GM19193 (cell line): Measurements from ENCODE around the gene UTP3.

Source experiments
- POLR2A ChIP-seq: IDR thresholded peaks from 4 replicates; pipeline ENCODE4 v1.6.1; 2011; ENCODE audit not compliant: insufficient read depth, insufficient read length; ENCODE audit errors: extremely low read depth

The UTP3 gene

DNA sequence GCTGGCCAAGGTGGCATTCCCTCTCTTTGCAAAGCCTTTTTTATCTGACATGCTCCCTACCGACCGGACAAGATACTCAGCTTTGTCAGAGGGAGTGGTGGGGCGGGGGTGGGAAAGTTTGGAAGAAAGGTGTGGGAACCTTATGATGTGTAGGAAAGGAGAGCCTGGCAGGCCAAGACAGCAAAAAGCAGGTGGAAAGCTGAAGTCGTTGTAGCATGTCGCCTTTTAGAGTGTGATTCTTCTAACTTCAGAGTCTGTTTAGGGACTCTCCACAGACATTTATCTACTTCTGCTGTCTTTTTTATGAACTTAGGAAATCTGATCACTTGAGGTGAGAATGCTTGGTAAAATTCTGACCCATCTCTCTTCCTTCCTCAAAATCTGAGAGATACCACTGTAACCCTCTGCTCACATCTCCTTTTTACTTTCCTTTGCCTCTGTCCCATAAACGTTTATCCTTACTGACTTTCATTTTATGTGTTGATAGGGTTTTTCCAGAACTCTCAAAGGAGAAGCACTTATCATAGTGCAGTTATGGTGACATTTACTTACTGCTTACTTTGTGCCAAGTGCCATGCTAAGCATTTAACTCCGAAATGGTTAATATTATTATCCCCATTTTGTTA is 25.2 kb downstream of the UTP3 start:
- no peak for TF ChIP-seq POLR2A

DNA sequence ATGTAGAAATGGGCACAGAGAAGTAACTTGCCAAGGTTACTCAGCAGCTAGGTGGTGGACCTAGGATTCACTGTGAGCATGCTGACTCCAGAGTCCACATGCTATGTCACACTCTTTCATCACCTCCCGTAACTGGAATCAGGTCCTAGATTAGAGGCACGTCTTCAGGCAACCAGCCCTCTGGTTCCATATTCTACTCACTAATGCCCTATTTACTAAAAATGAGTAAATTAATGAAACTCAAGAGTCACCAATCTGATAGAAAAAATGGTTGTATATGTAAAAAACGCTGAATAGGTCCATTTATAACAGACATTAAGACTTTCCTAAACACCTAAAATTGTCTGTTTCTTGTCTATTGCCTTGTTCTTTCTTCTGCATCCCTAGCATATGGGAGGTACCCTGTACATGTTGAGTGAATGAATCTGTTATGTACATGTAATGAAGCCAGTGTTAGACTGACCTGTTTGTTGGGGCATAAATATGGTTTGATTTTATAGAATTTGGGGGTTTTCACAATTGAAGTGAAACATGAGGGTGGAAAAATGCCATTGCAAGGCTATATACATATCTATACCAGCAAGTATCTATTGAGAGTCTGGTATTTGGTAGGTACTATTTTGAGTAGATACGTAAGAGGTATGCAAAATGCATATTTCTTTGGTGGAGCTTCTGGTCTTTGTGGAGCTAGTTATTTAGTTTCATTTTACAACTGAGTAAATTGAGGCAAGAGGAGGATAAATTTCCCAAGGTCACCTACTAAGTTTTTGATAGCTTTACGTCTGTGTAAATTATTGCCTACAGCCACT is 26.0 kb downstream of the UTP3 start:
- TF ChIP-seq POLR2A, result no peak

DNA sequence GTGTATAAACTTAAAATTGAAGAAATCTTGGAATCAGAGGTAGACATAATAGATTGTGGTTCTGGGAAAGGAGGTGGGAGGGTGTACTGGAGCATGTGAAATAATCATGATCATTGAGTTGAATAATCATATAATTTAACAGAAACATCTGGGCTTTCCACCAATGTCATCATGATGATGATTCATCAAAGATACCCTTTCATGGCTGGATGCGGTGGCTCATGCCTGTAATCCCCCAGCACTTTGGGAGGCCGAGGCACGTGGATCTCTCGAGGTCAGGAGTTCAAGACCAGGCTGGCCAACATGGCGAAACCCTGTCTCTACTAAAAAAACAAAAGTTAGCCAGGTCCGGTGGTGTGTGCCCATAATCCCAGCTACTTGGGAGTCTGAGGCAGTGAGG is 26.8 kb downstream of the UTP3 start:
- TF ChIP-seq POLR2A, result no peak

DNA sequence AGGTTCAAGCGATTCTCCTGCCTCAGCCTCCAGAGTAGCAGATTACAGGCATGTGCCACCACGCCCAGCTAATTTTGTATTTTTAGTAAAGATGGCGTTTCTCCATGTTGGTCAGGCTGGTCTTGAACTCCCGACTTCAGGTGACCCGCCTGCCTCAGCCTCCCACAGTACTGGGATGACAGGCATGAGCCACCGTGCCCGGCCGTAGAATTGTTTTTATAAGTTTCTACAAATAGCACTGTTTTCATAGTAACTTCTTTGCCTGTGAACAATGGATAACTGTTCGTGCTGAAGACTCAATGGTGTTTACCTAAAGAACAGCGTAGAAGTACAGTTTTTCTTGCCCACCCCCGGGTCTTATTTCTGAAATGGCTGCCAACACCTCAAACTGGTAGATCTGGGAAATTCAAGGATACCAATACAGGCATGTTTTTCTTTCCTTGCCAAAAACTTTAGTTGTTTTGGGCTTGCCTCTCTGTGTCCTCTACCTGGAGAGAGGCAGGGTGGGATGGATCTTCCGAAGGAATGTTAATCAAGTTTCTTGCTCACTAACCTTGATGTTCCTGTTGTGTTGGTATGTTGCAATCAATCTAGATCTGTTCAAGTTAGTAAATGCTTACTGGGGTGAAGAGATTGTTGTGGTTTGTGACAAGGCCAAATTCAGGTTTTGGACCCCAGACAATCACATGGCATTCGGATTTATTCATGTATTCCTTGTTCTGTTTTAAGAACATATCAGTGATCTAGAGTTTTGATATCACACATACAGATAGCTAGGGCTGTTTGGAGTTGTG is 30.7 kb downstream of the UTP3 start:
- no peak for TF ChIP-seq POLR2A

DNA sequence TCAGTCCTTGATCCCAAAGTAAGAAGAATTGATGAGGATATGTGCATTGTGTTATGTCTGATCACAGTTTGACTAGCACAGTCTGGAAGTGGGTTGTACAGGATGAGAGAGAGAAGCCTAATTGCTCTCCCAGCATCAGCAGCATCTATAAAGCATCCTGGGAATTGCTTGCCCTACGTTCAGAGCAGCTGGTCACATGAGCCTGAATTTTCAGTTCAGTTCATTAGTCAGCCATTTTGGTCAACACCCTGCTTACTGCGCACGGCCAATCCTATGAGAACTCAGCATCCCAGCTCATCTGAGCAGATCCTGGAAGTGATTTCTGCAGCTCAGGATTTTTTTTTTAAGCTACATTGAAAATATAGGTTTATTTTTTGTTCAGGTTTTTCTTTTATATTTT is 33.4 kb downstream of the UTP3 start, which contains the start of gene RUFY3:
TSS of gene RUFY3 (plus strand) at position 218 of the 400 bp plus-strand sequence. CDS start 610 bp downstream, outside the sequence.
- no peak for TF ChIP-seq POLR2A

DNA sequence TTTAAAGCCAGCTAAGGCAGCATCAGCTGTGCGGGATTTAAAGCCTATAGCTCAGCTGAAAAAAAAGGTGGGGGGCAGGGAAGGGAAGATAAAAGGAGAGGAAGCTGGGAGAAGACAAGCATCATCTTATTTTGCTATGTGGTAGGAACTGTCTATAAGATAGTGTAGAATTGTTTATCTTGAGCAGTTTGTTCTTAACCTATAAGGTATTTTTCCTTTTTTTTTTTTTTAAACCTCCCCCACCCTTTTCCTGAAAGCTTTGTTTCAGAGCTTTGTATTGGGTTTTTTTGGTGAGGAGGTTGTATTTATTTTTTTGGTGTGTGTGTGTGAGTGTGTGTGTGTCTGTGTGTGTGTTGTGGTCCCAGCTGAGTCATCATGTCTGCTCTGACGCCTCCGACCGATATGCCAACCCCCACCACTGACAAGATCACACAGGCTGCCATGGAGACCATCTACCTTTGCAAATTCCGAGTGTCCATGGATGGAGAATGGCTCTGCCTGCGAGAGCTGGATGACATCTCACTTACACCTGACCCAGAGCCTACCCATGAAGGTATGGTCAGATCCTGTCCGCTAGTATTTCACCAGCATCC is 34.0 kb downstream of the UTP3 start:
- no peak for TF ChIP-seq POLR2A

DNA sequence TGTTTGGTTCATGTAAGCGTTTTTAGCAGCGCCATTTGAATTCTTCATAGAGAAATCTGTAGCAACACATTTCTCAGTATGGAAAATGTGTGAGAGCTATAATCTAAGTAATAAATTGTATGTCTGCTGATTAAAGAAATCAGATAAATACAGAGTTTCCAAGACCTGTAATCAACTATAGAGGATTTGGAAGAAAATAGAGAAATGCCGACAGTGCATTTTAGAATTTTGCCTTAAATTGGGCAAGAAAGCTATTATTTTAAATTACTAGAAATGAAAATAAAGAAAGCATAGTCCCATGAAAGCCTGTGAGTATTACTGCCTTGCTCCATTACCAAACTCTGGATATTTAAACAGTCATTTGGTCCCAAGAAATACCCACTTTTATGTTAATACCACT is 36.1 kb downstream of the UTP3 start:
- no peak for TF ChIP-seq POLR2A

DNA sequence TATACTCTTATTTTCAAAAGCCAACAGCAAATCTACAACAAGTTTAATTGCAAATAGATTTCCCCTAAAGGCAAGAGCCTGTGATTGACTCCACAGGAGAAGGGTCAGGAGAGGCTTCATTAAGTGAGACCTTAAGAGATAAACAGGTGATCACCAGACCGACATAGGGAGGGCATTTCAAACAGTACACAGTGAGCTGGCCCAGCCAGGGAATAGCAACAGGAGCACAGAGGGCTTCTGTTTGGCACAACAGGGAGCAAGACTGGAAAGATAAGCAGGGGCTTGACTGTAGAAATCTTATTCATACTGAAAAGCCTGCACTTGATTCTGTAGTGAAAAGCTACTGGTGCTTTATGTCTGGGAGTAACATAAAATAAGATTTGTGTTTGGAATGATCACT is 37.3 kb downstream of the UTP3 start:
- no peak for TF ChIP-seq POLR2A

DNA sequence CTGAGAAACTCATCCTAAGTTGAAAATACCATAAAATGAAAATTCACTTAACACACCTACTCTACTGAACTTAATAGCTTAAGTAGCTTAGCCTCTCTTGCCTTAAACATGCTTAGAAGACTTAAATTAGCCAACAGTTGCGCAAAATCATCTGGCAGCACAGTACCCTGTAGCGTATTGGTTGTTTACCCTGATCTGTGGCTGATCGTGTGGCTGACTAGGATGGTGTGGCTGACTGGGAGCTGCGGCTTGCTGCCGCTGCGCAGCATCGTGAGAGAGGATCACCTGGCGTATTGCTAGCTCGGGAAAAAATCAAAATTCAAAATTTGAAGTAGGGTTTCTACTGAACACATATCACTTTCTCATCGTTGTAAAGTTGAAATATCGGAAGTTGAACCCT is 39.8 kb downstream of the UTP3 start:
- TF ChIP-seq POLR2A, result no peak

DNA sequence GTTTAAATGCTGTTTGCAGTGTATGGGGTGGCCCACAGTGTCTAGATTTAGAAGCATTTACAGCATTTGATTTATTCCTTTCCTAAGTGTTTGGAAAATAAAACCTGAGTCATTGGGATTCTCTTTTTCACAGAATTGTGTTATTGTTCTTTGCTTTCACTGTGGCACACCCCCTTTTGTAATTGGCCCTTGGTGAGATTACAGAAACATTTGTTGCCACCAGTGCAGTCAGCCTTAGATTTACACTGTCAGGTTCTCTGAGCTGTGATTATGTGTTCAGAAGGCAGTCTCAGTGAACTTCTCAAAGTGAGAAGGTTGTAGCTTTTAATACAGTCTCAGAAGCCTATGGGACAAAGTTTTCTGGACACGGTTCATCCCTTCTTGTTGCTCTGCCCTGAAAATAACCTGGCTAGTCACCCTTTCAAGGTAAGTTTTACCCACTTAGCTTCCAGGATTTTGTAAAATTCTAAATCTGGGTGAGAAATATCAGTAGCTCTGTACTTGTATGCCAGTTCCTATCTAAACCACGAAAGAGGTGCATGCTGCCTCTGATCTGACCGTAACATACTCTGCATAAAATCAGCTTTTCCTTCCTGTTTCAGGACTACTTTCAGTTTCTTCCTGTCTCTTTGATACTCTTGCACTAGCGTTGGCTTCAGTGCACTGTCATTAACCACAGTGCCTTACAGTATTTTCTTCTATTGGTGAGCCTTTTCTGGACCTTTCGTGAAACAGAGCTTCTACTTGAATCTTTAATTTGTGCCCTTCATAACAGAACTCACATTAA is 46.0 kb downstream of the UTP3 start:
- TF ChIP-seq POLR2A, result no peak

DNA sequence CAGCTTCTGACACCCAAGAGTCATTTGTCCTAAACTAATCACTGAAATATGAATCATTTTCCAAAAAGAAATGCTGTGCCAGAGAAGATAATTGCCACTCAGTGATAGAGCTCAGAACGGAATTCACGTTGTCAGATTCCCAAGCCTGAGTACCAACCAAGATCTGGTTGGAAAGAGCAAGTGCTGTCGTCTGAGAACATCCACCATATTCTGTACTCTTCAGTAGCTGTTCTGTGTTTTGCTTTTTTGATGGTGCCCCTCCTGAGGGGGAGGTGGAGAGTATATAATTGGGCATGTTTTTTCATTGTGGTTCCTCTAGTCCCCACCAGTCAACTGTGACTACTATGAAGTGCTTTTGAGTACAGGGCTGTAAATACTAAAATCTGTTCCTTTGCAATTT is 46.6 kb downstream of the UTP3 start:
- no peak for TF ChIP-seq POLR2A

DNA sequence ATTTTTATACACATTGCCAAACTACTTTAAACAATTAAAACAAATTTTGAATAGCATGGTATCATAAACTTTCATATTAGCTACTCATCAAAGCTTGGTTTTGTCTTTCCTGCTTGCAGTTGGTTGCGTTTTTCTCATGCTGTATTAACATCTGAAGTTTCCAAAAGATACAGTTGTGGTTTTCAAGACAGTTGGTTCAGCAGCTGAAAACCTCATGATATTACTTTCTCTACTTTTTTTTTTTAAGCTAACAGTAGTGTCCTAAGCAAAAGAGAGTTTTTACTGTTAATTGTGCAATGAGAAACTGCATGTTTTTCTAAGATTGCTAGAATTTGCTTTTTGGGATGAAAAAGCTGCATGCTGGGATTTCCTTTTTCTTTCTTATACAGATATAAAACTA is 48.7 kb downstream of the UTP3 start:
- TF ChIP-seq POLR2A, result no peak

DNA sequence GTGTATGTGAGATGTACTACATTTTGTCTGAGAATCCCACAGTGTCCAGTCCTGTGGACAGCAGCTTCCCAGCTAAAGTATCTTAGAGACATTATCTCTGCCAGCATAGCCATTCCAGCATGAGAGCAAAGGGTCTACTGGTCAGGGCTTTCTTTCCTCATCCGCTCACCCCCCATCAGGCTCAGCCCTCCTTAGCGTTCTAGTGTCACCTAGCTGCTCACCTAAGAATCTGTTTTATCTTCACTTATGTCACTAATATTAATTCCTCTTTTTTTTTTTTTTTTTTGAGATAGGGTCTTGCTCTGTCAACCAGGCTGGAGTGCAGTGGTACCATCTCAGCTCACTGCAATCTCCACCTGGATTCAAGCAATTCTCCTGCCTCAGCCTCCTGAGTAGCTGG is 49.1 kb downstream of the UTP3 start:
- no peak for TF ChIP-seq POLR2A
